Spleen (tissue), 11 donors: ENCODE measurements around the gene RB1. TPM values are rescaled to one million over a fixed set of nuclear protein-coding genes. Genes with fewer than 3 reads are reported as not detected.
A peak's percentile ranks its signal among the peaks of the same experiment; 100 is the strongest.

Experiments
- DNase-seq: peaks from one replicate; pipeline ENCODE4 v3.0.0-alpha.2; 2020
- H3K27ac ChIP-seq, 8 donors: fragments of 200-600 bp; sonication (generic) in 7 of 8; 1 replicate in 4 of 8; 2 replicates in 4 of 8; pipeline versions ENCODE4 v1.5.0 to v1.8.0; 2016 to 2021; ENCODE audit warnings: inconsistent platforms in 4 of 8, mild to moderate bottlenecking in 4 of 8, moderate library complexity in 1 of 8
- H3K27me3 ChIP-seq, 7 donors: fragments of 200-600 bp; sonication (generic) in 6 of 7; replicated peaks in 1 of 7; 1 replicate in 4 of 7; 2 replicates in 3 of 7; pipeline versions ENCODE4 v1.5.0 to v1.8.0; 2016 to 2021; ENCODE audit warnings: inconsistent platforms in 3 of 7, mild to moderate bottlenecking in 1 of 7
- H3K36me3 ChIP-seq, 6 donors: fragments of 200-600 bp; sonication (generic) in 5 of 6; 1 replicate in 4 of 6; 2 replicates in 2 of 6; pipeline versions ENCODE4 v1.5.0 to v1.8.0; 2016 to 2021; ENCODE audit warnings: inconsistent platforms in 2 of 6
- H3K4me1 ChIP-seq, 6 donors: fragments of 200-600 bp; sonication (generic) in 5 of 6; 1 replicate in 3 of 6; 2 replicates in 3 of 6; pipeline versions ENCODE4 v1.5.0 to v1.8.0; 2016 to 2021; ENCODE audit warnings: inconsistent platforms in 3 of 6
- H3K4me3 ChIP-seq, 8 donors: fragments of 200-600 bp; sonication (generic) in 7 of 8; 1 replicate in 4 of 8; 2 replicates in 4 of 8; pipeline versions ENCODE4 v1.5.0 to v1.8.0; 2016 to 2021; ENCODE audit warnings: inconsistent platforms in 4 of 8, mild to moderate bottlenecking in 4 of 8, moderate library complexity in 2 of 8
- H3K9me3 ChIP-seq, 8 donors: fragments of 200-600 bp; sonication (generic) in 7 of 8; 1 replicate in 4 of 8; 2 replicates in 4 of 8; pipeline versions ENCODE4 v1.5.0 to v1.8.0; 2016 to 2021; ENCODE audit warnings: inconsistent platforms in 4 of 8
- POLR2A ChIP-seq, 3 donors: fragments of 450-650 bp; IDR thresholded peaks; one replicate each; pipeline ENCODE4 v1.5.1; 2017; ENCODE audit warnings: antibody characterized with exemption in 3 of 3, mild to moderate bottlenecking in 1 of 3
- POLR2AphosphoS5 ChIP-seq, 3 donors: sonication (generic); formaldehyde crosslinking; IDR thresholded peaks; one replicate each; pipeline ENCODE4 v1.5.1; 2017; ENCODE audit warnings: antibody characterized with exemption in 3 of 3
- WGBS, 5 donors: extraction: QIAGEN DNeasy Blood & Tissue Kit in 3 of 5; methylation state at CpG; one replicate each; pipeline versions ENCODE4 v1.1.5 to v1.1.7; 2013 to 2018; 5-methylcytosine and 5-hydroxymethylcytosine counted together
- intact Hi-C: fragments of 100-400 bp; cut with DNase I; formaldehyde crosslinking; loops from one replicate; pipeline ENCODE4 v1.15.0; 2023; ENCODE audit warnings: low total_unique reads
- polyA plus RNA-seq, 3 donors: library from polyadenylated mRNA; stranded (reverse); fragments of 200-250 nt; gene quantifications; one replicate each; pipeline ENCODE4 v1.2.1, GENCODE V29; 2013
- total RNA-seq, 7 donors: library from RNA; depleted of rRNA in 3 of 7; stranded (reverse); fragments of >200 nt in 3 of 7; fragmentation: NEBNext Ultra II Directional in 4 of 7; extraction: Animal tissue kit (Norgen Biotek cat#: 25700) in 4 of 7; gene quantifications; one replicate each; pipeline versions ENCODE4 v1.1.0 to v1.2.1, GENCODE V29; 2016 to 2021
- TF ChIP-seq, protein P1 (sequence below), 11 experiments: fragments of 200-600 bp in 7 of 11; fragments of 450-650 bp in 4 of 11; sonication (generic) in 4 of 11; IDR thresholded peaks in 8 of 11; conservative IDR thresholded peaks in 3 of 11; 1 replicate in 7 of 11; 2 replicates in 4 of 11; pipeline versions ENCODE4 v1.4.0 to v1.8.0; 2016 to 2021; ENCODE audit warnings: antibody characterized with exemption in 11 of 11, inconsistent platforms in 4 of 11, mild to moderate bottlenecking in 1 of 11
- donor health status: healthy with polysubstance abuse.
- donor health status: DM: no; HTN: no; CAD: no; lungs with moderate emphysema.
- donor health status: DM: no; HTN: no; CAD: no.
- donor health status: Bipolar disorder and iron deficiency.
- donor health status: healthy.
- donor health status: DM: no; HTN: no; CAD: no.
- donor health status: DM: yes; HTN: yes; CAD: no.

Gene RB1
- total and polyA plus RNA-seq, 10 donors = 21.3 to 88.0 (median 60.2) TPM

DNA sequence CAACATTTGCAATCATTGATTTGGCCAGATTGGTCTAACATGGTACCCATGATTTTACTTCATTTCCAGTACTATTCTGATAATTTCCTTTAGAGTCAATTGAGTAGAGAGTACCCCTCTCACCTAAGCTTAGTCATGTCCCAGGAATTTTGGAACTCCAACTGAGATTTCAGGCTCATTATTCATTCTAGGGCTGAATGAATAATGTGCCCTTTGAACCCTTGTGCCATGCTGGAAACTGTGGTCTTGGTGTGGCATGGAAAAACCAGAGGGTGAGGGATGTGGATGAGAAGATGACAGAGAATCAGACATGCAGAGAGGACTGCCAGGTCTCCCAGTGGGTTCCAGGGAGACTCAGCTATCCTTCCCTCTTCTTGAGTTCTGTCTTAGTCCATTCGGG is 40.4 kb upstream of the RB1 start:
- TF ChIP-seq, protein P1, sequence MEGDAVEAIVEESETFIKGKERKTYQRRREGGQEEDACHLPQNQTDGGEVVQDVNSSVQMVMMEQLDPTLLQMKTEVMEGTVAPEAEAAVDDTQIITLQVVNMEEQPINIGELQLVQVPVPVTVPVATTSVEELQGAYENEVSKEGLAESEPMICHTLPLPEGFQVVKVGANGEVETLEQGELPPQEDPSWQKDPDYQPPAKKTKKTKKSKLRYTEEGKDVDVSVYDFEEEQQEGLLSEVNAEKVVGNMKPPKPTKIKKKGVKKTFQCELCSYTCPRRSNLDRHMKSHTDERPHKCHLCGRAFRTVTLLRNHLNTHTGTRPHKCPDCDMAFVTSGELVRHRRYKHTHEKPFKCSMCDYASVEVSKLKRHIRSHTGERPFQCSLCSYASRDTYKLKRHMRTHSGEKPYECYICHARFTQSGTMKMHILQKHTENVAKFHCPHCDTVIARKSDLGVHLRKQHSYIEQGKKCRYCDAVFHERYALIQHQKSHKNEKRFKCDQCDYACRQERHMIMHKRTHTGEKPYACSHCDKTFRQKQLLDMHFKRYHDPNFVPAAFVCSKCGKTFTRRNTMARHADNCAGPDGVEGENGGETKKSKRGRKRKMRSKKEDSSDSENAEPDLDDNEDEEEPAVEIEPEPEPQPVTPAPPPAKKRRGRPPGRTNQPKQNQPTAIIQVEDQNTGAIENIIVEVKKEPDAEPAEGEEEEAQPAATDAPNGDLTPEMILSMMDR (IDR thresholded peaks at IDR 0.05 in 8 of 11, conservative IDR thresholded peaks at IDR 0.05 in 3 of 11) = no peak
- TF ChIP-seq POLR2AphosphoS5 (IDR thresholded peaks at IDR 0.05) = peak in 1 of 3 donors; percentile 63
- Histone ChIP-seq H3K4me3 (no peak overlapping the region), H3K9me3 (no peaks in the 10 kb centered on the region), H3K27ac (peak overlapping the region in 3 of 8 donors; percentile 41 to 66 (median 58)), H3K4me1 (peaks cover 9 to 79% (median 32%) of the 10 kb centered on the region in 6 donors), H3K36me3 (peaks cover 0 to 92% (median 56%) of the 10 kb centered on the region in 6 donors), H3K27me3 (no peaks in the 10 kb centered on the region)
- 94 to 100% (median 100%) methylated on average over 1 of the region's 1 CpG for whole genome bisulfite sequencing, 5 donors
- intact Hi-C loops = no loop called here
- no peak for DNase-seq

DNA sequence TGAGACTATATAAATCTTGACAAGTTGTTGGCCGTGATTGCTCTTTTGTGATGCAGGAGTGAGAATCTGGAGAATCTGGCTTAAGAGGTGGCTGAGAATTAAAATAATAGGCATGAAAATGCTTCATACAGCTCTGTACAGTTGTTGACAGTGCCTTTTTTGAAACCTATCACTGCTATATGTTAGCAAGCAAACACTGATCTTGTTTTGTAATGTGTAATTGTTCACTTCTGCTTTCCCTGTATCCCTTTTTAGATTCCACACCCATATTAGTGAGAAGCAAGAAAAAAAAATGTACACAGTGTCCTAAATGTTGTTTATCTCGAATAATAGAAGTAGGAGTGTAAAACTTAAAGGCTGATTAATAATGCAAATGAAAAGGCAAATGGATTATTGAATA is 39.5 kb upstream of the RB1 start:
- H3K27me3 ChIP-seq = no peaks in the 10 kb centered on the region
- peaks cover 0 to 92% (median 49%) of the 10 kb centered on the region in 6 donors for H3K36me3 ChIP-seq
- intact Hi-C loops = no loop called here
- DNase-seq = no peak
- H3K9me3 ChIP-seq = no peaks in the 10 kb centered on the region
- H3K4me3 ChIP-seq = no peak overlapping the region
- WGBS, 5 donors = 83 to 89% (median 85%) methylated on average over 2 of the region's 2 CpGs
- peaks cover 9 to 71% (median 32%) of the 10 kb centered on the region in 6 donors for H3K4me1 ChIP-seq
- H3K27ac ChIP-seq = peak overlapping the region in 3 of 8 donors; percentile 44 to 66 (median 58)
- TF ChIP-seq POLR2AphosphoS5 (IDR thresholded peaks at IDR 0.05) (no peak), POLR2A (IDR thresholded peaks at IDR 0.05) (no peak)
- TF ChIP-seq, protein P1 (IDR thresholded peaks at IDR 0.05 in 8 of 11, conservative IDR thresholded peaks at IDR 0.05 in 3 of 11) = no peak

DNA sequence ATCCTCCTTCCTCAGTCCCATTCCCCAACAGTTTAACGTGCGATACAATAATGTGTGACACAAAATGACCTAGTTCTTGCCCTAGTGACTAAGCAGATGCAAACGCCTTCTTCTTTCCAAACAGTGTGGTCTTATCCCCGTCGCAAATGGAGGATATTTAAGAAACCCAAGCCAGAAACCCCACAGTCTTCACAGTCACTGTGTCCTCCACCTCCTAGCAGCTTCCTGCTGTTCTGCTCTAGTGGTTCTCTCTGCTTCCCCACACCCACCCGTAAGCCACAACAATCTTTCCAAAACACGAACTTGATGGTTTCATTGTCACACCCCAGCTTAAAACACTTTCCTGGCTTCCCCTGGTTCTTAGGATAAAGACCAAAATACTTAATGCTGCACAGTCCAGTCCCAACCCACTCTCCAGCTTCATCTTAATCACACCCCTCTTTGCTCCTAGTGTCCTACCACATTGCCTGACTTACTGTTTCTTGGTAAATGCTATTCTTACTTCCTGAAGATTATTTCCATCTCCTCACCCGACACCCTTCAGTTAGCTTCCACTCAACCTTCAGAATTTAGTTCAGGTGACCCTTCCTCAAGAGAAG is 38.2 kb upstream of the RB1 start:
- no peak for TF ChIP-seq POLR2A (IDR thresholded peaks at IDR 0.05)
- TF ChIP-seq POLR2AphosphoS5 (IDR thresholded peaks at IDR 0.05) = peak in 1 of 3 donors; percentile 75
- WGBS, 5 donors = 40 to 52% (median 46%) methylated on average over 8 of the region's 8 CpGs
- Histone ChIP-seq H3K9me3 (no peaks in the 10 kb centered on the region), H3K4me1 (peaks cover 9 to 58% (median 32%) of the 10 kb centered on the region in 6 donors), H3K27me3 (no peaks in the 10 kb centered on the region), H3K36me3 (peaks cover 0 to 90% (median 40%) of the 10 kb centered on the region in 6 donors), H3K4me3 (peak overlapping the region in 1 of 8 donors; percentile 4), H3K27ac (peak overlapping the region in 5 of 8 donors; percentile 13 to 66 (median 44))
- DNase-seq = no peak
- intact Hi-C loops = no loop called here

DNA sequence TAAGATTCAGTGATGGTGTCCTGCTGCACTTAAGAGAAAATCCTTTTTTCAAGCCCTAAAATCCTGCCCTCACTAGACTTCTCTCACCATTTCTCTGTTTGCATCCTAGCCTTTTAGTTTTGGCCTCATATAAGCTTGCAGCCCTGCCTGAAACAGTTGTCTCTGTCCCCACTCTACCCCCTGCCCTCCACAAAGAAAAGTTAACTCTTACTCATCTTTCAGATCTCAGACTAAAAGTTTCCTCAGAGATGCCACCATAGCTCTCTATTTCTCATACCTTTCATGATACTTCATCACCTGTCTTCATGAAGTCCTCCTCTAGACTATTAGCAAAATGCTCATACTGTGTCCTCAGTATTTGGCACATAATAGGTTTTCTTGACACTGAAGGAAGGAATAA is 37.4 kb upstream of the RB1 start:
- Histone ChIP-seq H3K27ac (peak overlapping the region in 3 of 8 donors; percentile 24 to 66 (median 58)), H3K27me3 (no peaks in the 10 kb centered on the region), H3K4me1 (peaks cover 9 to 55% (median 32%) of the 10 kb centered on the region in 6 donors), H3K9me3 (no peaks in the 10 kb centered on the region), H3K36me3 (peaks cover 0 to 85% (median 32%) of the 10 kb centered on the region in 6 donors), H3K4me3 (no peak overlapping the region)
- DNase-seq = no peak
- intact Hi-C loops = no loop called here
- TF ChIP-seq POLR2A (IDR thresholded peaks at IDR 0.05) (no peak), POLR2AphosphoS5 (IDR thresholded peaks at IDR 0.05) (no peak)
- TF ChIP-seq, protein P1 (IDR thresholded peaks at IDR 0.05 in 8 of 11, conservative IDR thresholded peaks at IDR 0.05 in 3 of 11) = no peak
